Spleen (tissue), 7 donors: ENCODE measurements around the gene INKA2.

Source experiments
- POLR2A ChIP-seq, 3 donors: fragments of 450-650 bp; IDR thresholded peaks; one replicate each; pipeline ENCODE4 v1.5.1; 2017; ENCODE audit warnings: antibody characterized with exemption in 3 of 3, mild to moderate bottlenecking in 1 of 3
- TF ChIP-seq, protein P1 (sequence below), 11 experiments: fragments of 200-600 bp in 7 of 11; fragments of 450-650 bp in 4 of 11; sonication (generic) in 4 of 11; IDR thresholded peaks in 8 of 11; conservative IDR thresholded peaks in 3 of 11; 1 replicate in 7 of 11; 2 replicates in 4 of 11; pipeline versions ENCODE4 v1.4.0 to v1.8.0; 2016 to 2021; ENCODE audit warnings: antibody characterized with exemption in 11 of 11, inconsistent platforms in 4 of 11, mild to moderate bottlenecking in 1 of 11
- donor health status: DM: no; HTN: no; CAD: no; lungs with moderate emphysema.
- donor health status: DM: no; HTN: no; CAD: no.
- donor health status: DM: no; HTN: no; CAD: no.

- no peak for TF ChIP-seq POLR2A (IDR thresholded peaks at IDR 0.05)
- TF ChIP-seq, protein P1, sequence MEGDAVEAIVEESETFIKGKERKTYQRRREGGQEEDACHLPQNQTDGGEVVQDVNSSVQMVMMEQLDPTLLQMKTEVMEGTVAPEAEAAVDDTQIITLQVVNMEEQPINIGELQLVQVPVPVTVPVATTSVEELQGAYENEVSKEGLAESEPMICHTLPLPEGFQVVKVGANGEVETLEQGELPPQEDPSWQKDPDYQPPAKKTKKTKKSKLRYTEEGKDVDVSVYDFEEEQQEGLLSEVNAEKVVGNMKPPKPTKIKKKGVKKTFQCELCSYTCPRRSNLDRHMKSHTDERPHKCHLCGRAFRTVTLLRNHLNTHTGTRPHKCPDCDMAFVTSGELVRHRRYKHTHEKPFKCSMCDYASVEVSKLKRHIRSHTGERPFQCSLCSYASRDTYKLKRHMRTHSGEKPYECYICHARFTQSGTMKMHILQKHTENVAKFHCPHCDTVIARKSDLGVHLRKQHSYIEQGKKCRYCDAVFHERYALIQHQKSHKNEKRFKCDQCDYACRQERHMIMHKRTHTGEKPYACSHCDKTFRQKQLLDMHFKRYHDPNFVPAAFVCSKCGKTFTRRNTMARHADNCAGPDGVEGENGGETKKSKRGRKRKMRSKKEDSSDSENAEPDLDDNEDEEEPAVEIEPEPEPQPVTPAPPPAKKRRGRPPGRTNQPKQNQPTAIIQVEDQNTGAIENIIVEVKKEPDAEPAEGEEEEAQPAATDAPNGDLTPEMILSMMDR (IDR thresholded peaks at IDR 0.05 in 8 of 11, conservative IDR thresholded peaks at IDR 0.05 in 3 of 11) = no peak
Observed at GRCh38 chr1:111750856-111751255, 11.7 kb upstream of the INKA2 start.
